ENCODE measurements around the gene SLC29A4.

DNA sequence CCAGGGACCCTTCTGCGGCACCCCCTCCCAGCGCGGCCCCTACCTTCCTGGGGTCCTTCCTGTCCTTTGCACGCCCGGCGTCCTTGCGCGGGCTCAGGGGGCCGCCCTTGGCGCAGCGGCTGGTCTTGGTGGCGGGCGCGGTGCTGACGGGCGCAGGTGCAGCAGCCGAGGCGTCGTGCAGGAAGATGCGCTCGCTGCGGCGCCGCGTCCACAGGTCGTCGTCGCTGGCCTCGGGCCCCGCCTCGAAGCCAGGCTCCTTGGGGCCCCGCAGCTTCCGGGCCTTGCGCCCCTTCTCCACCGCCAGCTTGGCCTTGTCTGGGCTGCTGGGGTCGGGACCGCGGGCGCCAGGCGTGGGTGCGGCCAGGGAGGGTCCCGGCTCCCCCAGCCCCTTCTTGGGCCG lies 49.8 kb downstream of the SLC29A4 start:
- TF ChIP-seq POLR2A (IDR thresholded peaks at IDR 0.05; ENCODE audit: low read depth, low read length) (no peak), TAF1 (IDR thresholded peaks at IDR 0.05; ENCODE audit: borderline replicate concordance, low read depth, low read length) (no peak)
